ENCODE measurements around the gene GPR162. TPM values are rescaled to one million over a fixed set of nuclear protein-coding genes. Genes with fewer than 3 reads are reported as not detected.
"Not testable (repeated sequence)": the region's sequence is repeated elsewhere in the genome, so short reads cannot be mapped to it uniquely, and the experiment has no call there.

Gene GPR162
- total RNA-seq, 1 experiment from 2014 or later = 1.8 TPM

GRCh38 chr12:6873094-6874014 is 51.7 kb downstream of the GPR162 start, which contains the start of gene SPSB2:
SPSB2 (minus strand) TSS chr12:6873303; CDS start chr12:6872901, 402 bp downstream.
- peak; percentile 90 for DNase-seq (ENCODE audit: low read depth)

GRCh38 chr12:6874015-6874368 is 52.4 kb downstream of the GPR162 start:
- DNase-seq (ENCODE audit: low read depth) = not testable (repeated sequence)

Other genes with a start within 250 kb of the GPR162 start
- 167 and 180 TPM in 2 replicates for gene CHD4, start 214.4 kb upstream of the GPR162 start, total RNA-seq (2014; rRNA removed; shearing (Covaris generic))
- gene LPAR5, start 185.9 kb upstream of the GPR162 start, total RNA-seq (2014; rRNA removed; shearing (Covaris generic)) = not detected in 2 replicates
- 0.48 TPM in 1 of 2 replicates, not detected in the other for gene ACRBP, start 174.4 kb upstream of the GPR162 start, total RNA-seq (2014; rRNA removed; shearing (Covaris generic))
- 32.7 and 33.3 TPM in 2 replicates for gene ING4, start 158.7 kb upstream of the GPR162 start, total RNA-seq (2014; rRNA removed; shearing (Covaris generic))
- gene ZNF384, start 132.4 kb upstream of the GPR162 start, total RNA-seq (2014; rRNA removed; shearing (Covaris generic)) = 13.7 and 18.0 TPM in 2 replicates
- 0.12 and 1.5 TPM in 2 replicates for gene PIANP, start 121.0 kb upstream of the GPR162 start, total RNA-seq (2014; rRNA removed; shearing (Covaris generic))
- gene COPS7A, start 97.8 kb upstream of the GPR162 start, total RNA-seq (2014; rRNA removed; shearing (Covaris generic)) = 61.0 and 63.3 TPM in 2 replicates
- gene MLF2, start 68.7 kb upstream of the GPR162 start, total RNA-seq (2014; rRNA removed; shearing (Covaris generic)) = 178 and 215 TPM in 2 replicates
- 126 and 151 TPM in 2 replicates for gene PTMS, start 55.5 kb upstream of the GPR162 start, total RNA-seq (2014; rRNA removed; shearing (Covaris generic))
- gene LAG3, start 49.3 kb upstream of the GPR162 start, total RNA-seq (2014; rRNA removed; shearing (Covaris generic)) = 0.10 and 0.12 TPM in 2 replicates
- 3.5 and 5.4 TPM in 2 replicates for gene CD4, start 32.3 kb upstream of the GPR162 start, total RNA-seq (2014; rRNA removed; shearing (Covaris generic))
- gene P3H3, start 6.6 kb downstream of the GPR162 start, total RNA-seq (2014; rRNA removed; shearing (Covaris generic)) = 26.9 and 27.3 TPM in 2 replicates
- gene GNB3, start 19.1 kb downstream of the GPR162 start, total RNA-seq (2014; rRNA removed; shearing (Covaris generic)) = 0.10 and 0.72 TPM in 2 replicates
- 171 and 198 TPM in 2 replicates for gene CDCA3, start 29.5 kb downstream of the GPR162 start, total RNA-seq (2014; rRNA removed; shearing (Covaris generic))
- gene USP5, start 30.3 kb downstream of the GPR162 start, total RNA-seq (2014; rRNA removed; shearing (Covaris generic)) = 61.4 and 62.7 TPM in 2 replicates
- 2,274 and 2,388 TPM in 2 replicates for gene TPI1, start 45.7 kb downstream of the GPR162 start, total RNA-seq (2014; rRNA removed; shearing (Covaris generic))
- 3.5 and 4.2 TPM in 2 replicates for gene SPSB2, start 51.5 kb downstream of the GPR162 start, total RNA-seq (2014; rRNA removed; shearing (Covaris generic))
- 4.9 and 5.4 TPM in 2 replicates for gene LRRC23, start 83.0 kb downstream of the GPR162 start, total RNA-seq (2014; rRNA removed; shearing (Covaris generic))
- gene ENO2, start 92.8 kb downstream of the GPR162 start, total RNA-seq (2014; rRNA removed; shearing (Covaris generic)) = 28.6 and 29.0 TPM in 2 replicates
- gene ATN1, start 106.1 kb downstream of the GPR162 start, total RNA-seq (2014; rRNA removed; shearing (Covaris generic)) = 3.8 and 6.1 TPM in 2 replicates
- gene RNU7-1, start 122.0 kb downstream of the GPR162 start, total RNA-seq (2014; rRNA removed; shearing (Covaris generic)) = not detected in 2 replicates
- gene C12orf57, start 122.2 kb downstream of the GPR162 start, total RNA-seq (2014; rRNA removed; shearing (Covaris generic)) = 245 and 274 TPM in 2 replicates
- 0.24 TPM in 1 of 2 replicates, not detected in the other for gene PTPN6, start 129.5 kb downstream of the GPR162 start, total RNA-seq (2014; rRNA removed; shearing (Covaris generic))
- 263 and 303 TPM in 2 replicates for gene PHB2, start 148.8 kb downstream of the GPR162 start, total RNA-seq (2014; rRNA removed; shearing (Covaris generic))
- gene EMG1, start 149.1 kb downstream of the GPR162 start, total RNA-seq (2014; rRNA removed; shearing (Covaris generic)) = 68.5 and 72.8 TPM in 2 replicates
- gene LPCAT3, start 196.7 kb downstream of the GPR162 start, total RNA-seq (2014; rRNA removed; shearing (Covaris generic)) = 14.8 and 15.5 TPM in 2 replicates
- 15.3 and 16.3 TPM in 2 replicates for gene C1S, start 238.9 kb downstream of the GPR162 start, total RNA-seq (2014; rRNA removed; shearing (Covaris generic))

Measured in RPMI7951 (cell line).